ENCODE results near the gene RGS3. TPM values are rescaled to one million over a fixed set of nuclear protein-coding genes. Genes with fewer than 3 reads are reported as not detected.

The RGS3 gene
- total and polyA plus RNA-seq, 2 of the 13 experiments (the other 11 are each of a cell fraction or from before 2014, with no cell fraction given): 17.1 to 28.8 TPM

DNA sequence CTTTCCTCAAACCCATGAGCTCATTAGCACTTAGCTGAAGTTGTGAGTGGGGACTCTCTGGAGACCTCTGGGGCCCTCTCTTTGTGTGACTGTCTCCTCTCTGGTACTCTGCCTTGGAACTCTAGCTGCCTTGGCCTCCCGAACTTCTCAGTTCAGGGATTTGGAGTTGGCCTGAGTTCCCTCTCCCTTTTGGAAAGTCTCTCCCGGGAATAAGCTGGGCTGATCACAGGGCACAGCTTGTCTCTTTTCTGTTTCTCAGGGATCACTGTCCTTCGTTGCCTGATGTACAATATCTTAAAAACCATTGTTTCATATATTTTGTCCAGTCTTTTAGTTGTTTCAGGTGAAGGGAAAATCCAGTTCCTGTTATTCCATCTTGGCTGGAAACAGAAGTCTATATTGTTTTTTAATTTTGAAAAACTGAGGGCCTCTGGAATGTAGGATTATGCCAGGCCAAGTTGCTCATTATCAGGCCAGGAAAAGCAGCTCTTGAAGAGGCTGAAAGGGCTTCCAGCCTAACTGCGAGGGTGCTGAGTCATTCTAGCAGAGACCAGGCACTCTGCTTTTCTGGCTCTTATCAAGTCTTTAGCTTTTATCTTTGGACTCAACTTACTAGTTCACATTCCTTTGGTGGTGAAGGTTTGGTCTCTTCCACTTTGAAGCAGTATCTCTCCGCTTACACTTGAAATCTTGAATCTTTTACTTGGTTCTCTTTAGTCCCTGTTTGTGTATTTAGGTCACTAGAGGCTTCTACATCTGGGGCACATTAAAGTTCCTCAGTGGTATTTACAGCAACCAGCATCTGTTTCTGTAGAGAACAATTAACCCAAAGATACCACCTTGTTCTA is 8.4 kb upstream of the RGS3 start (continued):
- TF ChIP-seq ZNF460 (CRISPR knock-in tag; IDR thresholded peaks at IDR 0.05; ENCODE audit: borderline replicate concordance) (no peak), PHF21A (CRISPR knock-in tag; IDR thresholded peaks at IDR 0.05) (0 out of 2 replicates have a peak, but pooled peaks have one; percentile 27), ZNF709 (CRISPR knock-in tag; IDR thresholded peaks at IDR 0.05) (no peak), RCOR2 (CRISPR knock-in tag; IDR thresholded peaks at IDR 0.05) (0 out of 2 replicates have a peak, but pooled peaks have one; percentile 29), ZNF501 (CRISPR knock-in tag; IDR thresholded peaks at IDR 0.05) (no peak), SPEN (CRISPR knock-in tag; IDR thresholded peaks at IDR 0.05; ENCODE audit: low read depth) (no peak), NCOA1 (CRISPR knock-in tag; IDR thresholded peaks at IDR 0.05) (no peak), NR2F1 (CRISPR knock-in tag; IDR thresholded peaks at IDR 0.05) (no peak), NPAS2 (CRISPR knock-in tag; IDR thresholded peaks at IDR 0.05; ENCODE audit: borderline replicate concordance) (no peak), SMAD3 (CRISPR knock-in tag; IDR thresholded peaks at IDR 0.05) (no peak), TBX2 (CRISPR knock-in tag; IDR thresholded peaks at IDR 0.05; ENCODE audit: borderline replicate concordance) (no peak), ZNF616 (CRISPR knock-in tag; IDR thresholded peaks at IDR 0.05; ENCODE audit: low read depth) (no peak), ZNF234 (CRISPR knock-in tag; conservative IDR thresholded peaks at IDR 0.05) (no peak), ATF1 (CRISPR knock-in tag; IDR thresholded peaks at IDR 0.05) (no peak), ZNF747 (CRISPR knock-in tag; IDR thresholded peaks at IDR 0.05; ENCODE audit: borderline replicate concordance) (no peak), SAP130 (CRISPR knock-in tag; IDR thresholded peaks at IDR 0.05; ENCODE audit: low read depth) (peak; percentile 38; the same call in 1 of the 2 replicates), NFYB (CRISPR knock-in tag; IDR thresholded peaks at IDR 0.05) (no peak)
- TF ChIP-seq, protein P1, sequence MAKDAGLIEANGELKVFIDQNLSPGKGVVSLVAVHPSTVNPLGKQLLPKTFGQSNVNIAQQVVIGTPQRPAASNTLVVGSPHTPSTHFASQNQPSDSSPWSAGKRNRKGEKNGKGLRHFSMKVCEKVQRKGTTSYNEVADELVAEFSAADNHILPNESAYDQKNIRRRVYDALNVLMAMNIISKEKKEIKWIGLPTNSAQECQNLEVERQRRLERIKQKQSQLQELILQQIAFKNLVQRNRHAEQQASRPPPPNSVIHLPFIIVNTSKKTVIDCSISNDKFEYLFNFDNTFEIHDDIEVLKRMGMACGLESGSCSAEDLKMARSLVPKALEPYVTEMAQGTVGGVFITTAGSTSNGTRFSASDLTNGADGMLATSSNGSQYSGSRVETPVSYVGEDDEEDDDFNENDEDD (CRISPR knock-in tag; IDR thresholded peaks at IDR 0.05; ENCODE audit: borderline replicate concordance): no peak
- TF ChIP-seq, protein P2, sequence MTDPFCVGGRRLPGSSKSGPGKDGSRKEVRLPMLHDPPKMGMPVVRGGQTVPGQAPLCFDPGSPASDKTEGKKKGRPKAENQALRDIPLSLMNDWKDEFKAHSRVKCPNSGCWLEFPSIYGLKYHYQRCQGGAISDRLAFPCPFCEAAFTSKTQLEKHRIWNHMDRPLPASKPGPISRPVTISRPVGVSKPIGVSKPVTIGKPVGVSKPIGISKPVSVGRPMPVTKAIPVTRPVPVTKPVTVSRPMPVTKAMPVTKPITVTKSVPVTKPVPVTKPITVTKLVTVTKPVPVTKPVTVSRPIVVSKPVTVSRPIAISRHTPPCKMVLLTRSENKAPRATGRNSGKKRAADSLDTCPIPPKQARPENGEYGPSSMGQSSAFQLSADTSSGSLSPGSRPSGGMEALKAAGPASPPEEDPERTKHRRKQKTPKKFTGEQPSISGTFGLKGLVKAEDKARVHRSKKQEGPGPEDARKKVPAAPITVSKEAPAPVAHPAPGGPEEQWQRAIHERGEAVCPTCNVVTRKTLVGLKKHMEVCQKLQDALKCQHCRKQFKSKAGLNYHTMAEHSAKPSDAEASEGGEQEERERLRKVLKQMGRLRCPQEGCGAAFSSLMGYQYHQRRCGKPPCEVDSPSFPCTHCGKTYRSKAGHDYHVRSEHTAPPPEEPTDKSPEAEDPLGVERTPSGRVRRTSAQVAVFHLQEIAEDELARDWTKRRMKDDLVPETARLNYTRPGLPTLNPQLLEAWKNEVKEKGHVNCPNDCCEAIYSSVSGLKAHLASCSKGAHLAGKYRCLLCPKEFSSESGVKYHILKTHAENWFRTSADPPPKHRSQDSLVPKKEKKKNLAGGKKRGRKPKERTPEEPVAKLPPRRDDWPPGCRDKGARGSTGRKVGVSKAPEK (CRISPR knock-in tag; IDR thresholded peaks at IDR 0.05; ENCODE audit: borderline replicate concordance): no peak
- TF ChIP-seq, protein P3, sequence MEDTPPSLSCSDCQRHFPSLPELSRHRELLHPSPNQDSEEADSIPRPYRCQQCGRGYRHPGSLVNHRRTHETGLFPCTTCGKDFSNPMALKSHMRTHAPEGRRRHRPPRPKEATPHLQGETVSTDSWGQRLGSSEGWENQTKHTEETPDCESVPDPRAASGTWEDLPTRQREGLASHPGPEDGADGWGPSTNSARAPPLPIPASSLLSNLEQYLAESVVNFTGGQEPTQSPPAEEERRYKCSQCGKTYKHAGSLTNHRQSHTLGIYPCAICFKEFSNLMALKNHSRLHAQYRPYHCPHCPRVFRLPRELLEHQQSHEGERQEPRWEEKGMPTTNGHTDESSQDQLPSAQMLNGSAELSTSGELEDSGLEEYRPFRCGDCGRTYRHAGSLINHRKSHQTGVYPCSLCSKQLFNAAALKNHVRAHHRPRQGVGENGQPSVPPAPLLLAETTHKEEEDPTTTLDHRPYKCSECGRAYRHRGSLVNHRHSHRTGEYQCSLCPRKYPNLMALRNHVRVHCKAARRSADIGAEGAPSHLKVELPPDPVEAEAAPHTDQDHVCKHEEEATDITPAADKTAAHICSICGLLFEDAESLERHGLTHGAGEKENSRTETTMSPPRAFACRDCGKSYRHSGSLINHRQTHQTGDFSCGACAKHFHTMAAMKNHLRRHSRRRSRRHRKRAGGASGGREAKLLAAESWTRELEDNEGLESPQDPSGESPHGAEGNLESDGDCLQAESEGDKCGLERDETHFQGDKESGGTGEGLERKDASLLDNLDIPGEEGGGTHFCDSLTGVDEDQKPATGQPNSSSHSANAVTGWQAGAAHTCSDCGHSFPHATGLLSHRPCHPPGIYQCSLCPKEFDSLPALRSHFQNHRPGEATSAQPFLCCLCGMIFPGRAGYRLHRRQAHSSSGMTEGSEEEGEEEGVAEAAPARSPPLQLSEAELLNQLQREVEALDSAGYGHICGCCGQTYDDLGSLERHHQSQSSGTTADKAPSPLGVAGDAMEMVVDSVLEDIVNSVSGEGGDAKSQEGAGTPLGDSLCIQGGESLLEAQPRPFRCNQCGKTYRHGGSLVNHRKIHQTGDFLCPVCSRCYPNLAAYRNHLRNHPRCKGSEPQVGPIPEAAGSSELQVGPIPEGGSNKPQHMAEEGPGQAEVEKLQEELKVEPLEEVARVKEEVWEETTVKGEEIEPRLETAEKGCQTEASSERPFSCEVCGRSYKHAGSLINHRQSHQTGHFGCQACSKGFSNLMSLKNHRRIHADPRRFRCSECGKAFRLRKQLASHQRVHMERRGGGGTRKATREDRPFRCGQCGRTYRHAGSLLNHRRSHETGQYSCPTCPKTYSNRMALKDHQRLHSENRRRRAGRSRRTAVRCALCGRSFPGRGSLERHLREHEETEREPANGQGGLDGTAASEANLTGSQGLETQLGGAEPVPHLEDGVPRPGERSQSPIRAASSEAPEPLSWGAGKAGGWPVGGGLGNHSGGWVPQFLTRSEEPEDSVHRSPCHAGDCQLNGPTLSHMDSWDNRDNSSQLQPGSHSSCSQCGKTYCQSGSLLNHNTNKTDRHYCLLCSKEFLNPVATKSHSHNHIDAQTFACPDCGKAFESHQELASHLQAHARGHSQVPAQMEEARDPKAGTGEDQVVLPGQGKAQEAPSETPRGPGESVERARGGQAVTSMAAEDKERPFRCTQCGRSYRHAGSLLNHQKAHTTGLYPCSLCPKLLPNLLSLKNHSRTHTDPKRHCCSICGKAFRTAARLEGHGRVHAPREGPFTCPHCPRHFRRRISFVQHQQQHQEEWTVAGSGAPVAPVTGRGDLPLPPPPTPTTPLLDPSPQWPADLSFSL (CRISPR knock-in tag; IDR thresholded peaks at IDR 0.05): no peak
